HepG2 (cell line): Measurements from ENCODE around the gene TBC1D20. TPM values are rescaled to one million over a fixed set of nuclear protein-coding genes. Genes with fewer than 3 reads are reported as not detected.

ENCODE experiments used
- ASH2L ChIP-seq: fragments of 300-600, 200-600 bp; sonication (generic); IDR thresholded peaks from 2 replicates; pipeline ENCODE4 v1.7.0; 2017; ENCODE audit warnings: low read depth, mild to moderate bottlenecking, moderate library complexity, mixed read lengths, low read length; ENCODE audit not compliant: insufficient read length
- CREB3 ChIP-seq: sonication (generic); formaldehyde crosslinking; IDR thresholded peaks from 2 replicates; pipeline ENCODE4 v1.5.0; 2020; ENCODE audit warnings: missing genetic modification reagents
- EED ChIP-seq: sonication (generic); formaldehyde crosslinking; IDR thresholded peaks from 2 replicates; pipeline ENCODE4 v1.5.0; 2020; ENCODE audit warnings: mild to moderate bottlenecking, missing genetic modification reagents
- FIP1L1 ChIP-seq: fragments of 200-400 bp; formaldehyde crosslinking; IDR thresholded peaks from 2 replicates; pipeline ENCODE4 v1.6.1; 2018; ENCODE audit warnings: low read depth, mild to moderate bottlenecking, low read length, moderate library complexity, borderline replicate concordance; ENCODE audit not compliant: insufficient read depth
- IKZF4 ChIP-seq: sonication (generic); formaldehyde crosslinking; IDR thresholded peaks from 2 replicates; pipeline ENCODE4 v1.5.1; 2020; ENCODE audit warnings: borderline replicate concordance, mild to moderate bottlenecking, low read depth, missing genetic modification reagents; ENCODE audit errors: not compliant biosample characterization
- KDM2A ChIP-seq: sonication (generic); formaldehyde crosslinking; IDR thresholded peaks from 2 replicates; pipeline ENCODE4 v1.4.0; 2020; ENCODE audit warnings: low read depth, missing genetic modification reagents, borderline replicate concordance
- KDM5A ChIP-seq: fragments of 200-600 bp; sonication (generic); IDR thresholded peaks from 2 replicates; pipeline ENCODE4 v1.7.0; 2018; ENCODE audit warnings: antibody characterized with exemption, mild to moderate bottlenecking, low read length, borderline replicate concordance
- NFE2 ChIP-seq: sonication (generic); formaldehyde crosslinking; IDR thresholded peaks from 2 replicates; pipeline ENCODE4 v1.4.0; 2020; ENCODE audit warnings: missing genetic modification reagents
- PAF1 ChIP-seq: IDR thresholded peaks from 2 replicates; pipeline ENCODE4 v1.6.1; 2016; ENCODE audit warnings: missing genetic modification reagents, missing compliant biosample characterization
- REPIN1 ChIP-seq: sonication (generic); formaldehyde crosslinking; IDR thresholded peaks from 2 replicates; pipeline ENCODE4 v1.8.0; 2022; ENCODE audit warnings: missing genetic modification reagents, low read depth, mild to moderate bottlenecking, borderline replicate concordance
- RFX5 ChIP-seq: IDR thresholded peaks from 2 replicates; pipeline ENCODE4 v1.6.1; 2011; ENCODE audit warnings: low read depth, low read length, improper control_type of control experiment
- SNAPC4 ChIP-seq: sonication (generic); formaldehyde crosslinking; IDR thresholded peaks from 2 replicates; pipeline ENCODE4 v1.4.0; 2020; ENCODE audit warnings: mild to moderate bottlenecking, missing genetic modification reagents
- TEAD3 ChIP-seq: optimal IDR thresholded peaks from 2 replicates; pipeline ENCODE3; 2016; ENCODE audit warnings: borderline replicate concordance
- TFAP4 ChIP-seq: sonication (generic); IDR thresholded peaks from 2 replicates; pipeline ENCODE4 v1.6.1; 2016; ENCODE audit warnings: low read depth, borderline replicate concordance
- ZFY ChIP-seq: sonication (generic); formaldehyde crosslinking; IDR thresholded peaks from 2 replicates; pipeline ENCODE4 v1.4.0; 2020; ENCODE audit warnings: missing genetic modification reagents
- ZMYM2 ChIP-seq: sonication (generic); formaldehyde crosslinking; IDR thresholded peaks from 2 replicates; pipeline ENCODE4 v1.8.0; 2022; ENCODE audit warnings: mild to moderate bottlenecking, missing genetic modification reagents
- ZNF263 ChIP-seq: sonication (generic); formaldehyde crosslinking; IDR thresholded peaks from 2 replicates; pipeline ENCODE4 v1.4.0; 2020; ENCODE audit warnings: missing genetic modification reagents
- ZNF276 ChIP-seq: sonication (generic); formaldehyde crosslinking; IDR thresholded peaks from 2 replicates; pipeline ENCODE4 v1.4.0; 2020; ENCODE audit warnings: mild to moderate bottlenecking, low read depth, missing genetic modification reagents
- ZNF331 ChIP-seq: sonication (generic); formaldehyde crosslinking; IDR thresholded peaks from 2 replicates; pipeline ENCODE4 v1.4.0; 2020; ENCODE audit warnings: missing genetic modification reagents
- ZNF619 ChIP-seq: sonication (generic); formaldehyde crosslinking; IDR thresholded peaks from 2 replicates; pipeline ENCODE4 v1.4.0; 2020; ENCODE audit warnings: mild to moderate bottlenecking, missing genetic modification reagents
- ZNF703 ChIP-seq: sonication (generic); formaldehyde crosslinking; IDR thresholded peaks from 2 replicates; pipeline ENCODE4 v1.5.1; 2020; ENCODE audit warnings: missing genetic modification reagents, mild to moderate bottlenecking, moderate library complexity, borderline replicate concordance
- ZNF747 ChIP-seq: sonication (generic); formaldehyde crosslinking; IDR thresholded peaks from 2 replicates; pipeline ENCODE4 v1.8.1; 2023; ENCODE audit warnings: missing genetic modification reagents, mild to moderate bottlenecking, borderline replicate concordance
- polyA plus RNA-seq, 8 experiments: library from polyadenylated mRNA; depleted of rRNA in 3 of 8; stranded (reverse) in 7 of 8; unstranded in 1 of 8; fragments of >200 nt; fragmentation: Illumina TruSeq in 4 of 8; extraction: Trizol in 4 of 8; gene quantifications; 2 replicates each; pipeline versions ENCODE4 v1.2.1 to v1.2.3, GENCODE V29; 2011 to 2016; ENCODE audit warnings: low read depth in 4 of 8, missing spikeins in 1 of 8, mixed read lengths in 1 of 8; ENCODE audit not compliant: insufficient read depth in 1 of 8
- total RNA-seq, 5 experiments: library from RNA; depleted of rRNA; stranded (reverse); fragments of >200 nt; fragmentation: Illumina TruSeq; extraction: Trizol; gene quantifications; 2 replicates each; pipeline ENCODE4 v1.2.3, GENCODE V29; 2016; ENCODE audit warnings: low read depth in 1 of 5

Gene TBC1D20
- total and polyA plus RNA-seq, 2 of the 13 experiments (the other 11 are each of a cell fraction or from before 2014, with no cell fraction given): 36.6 to 47.1 TPM

- TF ChIP-seq NFE2 (no peak), ZNF276 (CRISPR knock-in tag) (no peak), ZNF619 (CRISPR knock-in tag) (no peak), ASH2L (no peak), EED (CRISPR knock-in tag) (no peak), ZMYM2 (CRISPR knock-in tag) (0 out of 2 replicates have a peak, but pooled peaks have one; percentile 36), TFAP4 (no peak), TEAD3 (CRISPR knock-in tag) (peak; percentile 9), REPIN1 (CRISPR knock-in tag) (peak; percentile 58; the same call in 1 of the 2 replicates), ZNF263 (CRISPR knock-in tag) (no peak), SNAPC4 (CRISPR knock-in tag) (no peak), ZFY (CRISPR knock-in tag) (no peak), FIP1L1 (no peak), ZNF703 (CRISPR knock-in tag) (no peak), IKZF4 (CRISPR knock-in tag) (no peak), KDM2A (no peak), PAF1 (CRISPR knock-in tag) (no peak), CREB3 (CRISPR knock-in tag) (no peak), RFX5 (no peak), ZNF331 (CRISPR knock-in tag) (0 out of 2 replicates have a peak, but pooled peaks have one; percentile 16), ZNF747 (CRISPR knock-in tag) (no peak), KDM5A (peak; percentile 54; the same call in 1 of the 2 replicates)
These were observed 16.7 kb upstream of the TBC1D20 start (continued) for GRCh38 chr20:478949-479429.
